ENCODE data around the gene KPNA5. TPM values are rescaled to one million over a fixed set of nuclear protein-coding genes. Genes with fewer than 3 reads are reported as not detected.
A peak's percentile ranks its signal among the peaks of the same experiment; 100 is the strongest.

KPNA5 gene
- total and polyA plus RNA-seq, 9 of the 15 experiments (the other 6 are each of a cell fraction or from before 2014, with no cell fraction given), result 3.2 to 10.3 (median 6.5) TPM

GRCh38 chr6:116680880-116681672, at the start of gene KPNA5 (continued):
- TF ChIP-seq TRIM28 (IDR thresholded peaks at IDR 0.05) (no peak), CAMTA2 (CRISPR knock-in tag; conservative IDR thresholded peaks at IDR 0.05) (no peak), PML (IDR thresholded peaks at IDR 0.05; ENCODE audit: low read length) (peak; percentile 72), GTF2F1 (IDR thresholded peaks at IDR 0.05; ENCODE audit: low read depth, low read length) (0 out of 2 replicates have a peak, but pooled peaks have one; percentile 41), ZNF140 (CRISPR knock-in tag; IDR thresholded peaks at IDR 0.05) (no peak), DDX20 (tag; IDR thresholded peaks at IDR 0.05; ENCODE audit: low read depth) (no peak), ZBTB9 (CRISPR knock-in tag; IDR thresholded peaks at IDR 0.05) (peak; percentile 51; the same call in 1 of the 2 replicates), TCF7L2 (IDR thresholded peaks at IDR 0.05; ENCODE audit: low read depth, low read length) (no peak), BDP1 (IDR thresholded peaks at IDR 0.05; ENCODE audit: insufficient read depth, insufficient read length) (no peak), ILK (tag; IDR thresholded peaks at IDR 0.05; ENCODE audit: borderline replicate concordance, low read depth) (no peak), E4F1 (CRISPR knock-in tag; IDR thresholded peaks at IDR 0.05; ENCODE audit: borderline replicate concordance) (no peak), ARID2 (IDR thresholded peaks at IDR 0.05) (no peak), YBX1 (IDR thresholded peaks at IDR 0.05) (no peak), GTF2E2 (tag; IDR thresholded peaks at IDR 0.05) (no peak; the same call in 1 of the 2 replicates), SFPQ (IDR thresholded peaks at IDR 0.05; ENCODE audit: low read depth, low read length) (no peak), HDGF (IDR thresholded peaks at IDR 0.05) (no peak), PHF21A (IDR thresholded peaks at IDR 0.05; ENCODE audit: borderline replicate concordance, low read depth) (0 out of 2 replicates have a peak, but pooled peaks have one; percentile 5), CREBBP (IDR thresholded peaks at IDR 0.05; ENCODE audit: low read depth, low read length) (no peak), NELFE (IDR thresholded peaks at IDR 0.05; ENCODE audit: insufficient read depth, insufficient read length) (no peak), CEBPG (CRISPR knock-in tag; IDR thresholded peaks at IDR 0.05) (no peak), CEBPG (tag; conservative IDR thresholded peaks at IDR 0.05 in 1 of 2, IDR thresholded peaks at IDR 0.05 in 1 of 2) (no peak), DPF2 (IDR thresholded peaks at IDR 0.05) (no peak; the same call in 1 of the 2 replicates)
- TF ChIP-seq, protein P1, sequence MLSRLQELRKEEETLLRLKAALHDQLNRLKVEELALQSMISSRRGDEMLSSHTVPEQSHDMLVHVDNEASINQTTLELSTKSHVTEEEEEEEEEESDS (CRISPR knock-in tag; IDR thresholded peaks at IDR 0.05), result no peak
